IgD-negative memory B cell (primary cell): Measurements from ENCODE around the gene SLC30A10. TPM values are rescaled to one million over a fixed set of nuclear protein-coding genes. Genes with fewer than 3 reads are reported as not detected.
"Not testable (repeated sequence)": the region's sequence is repeated elsewhere in the genome, so short reads cannot be mapped to it uniquely, and the experiment has no call there.

Experiments
- H3K27ac Mint-ChIP-seq, 3 donors: one replicate each; pipeline ENCODE4 v1.8.0; 2020 to 2022; ENCODE audit warnings: mild to moderate bottlenecking in 3 of 3, mixed read lengths in 3 of 3, moderate library complexity in 1 of 3
- H3K27me3 Mint-ChIP-seq: one replicate; pipeline ENCODE4 v1.8.0; 2021; ENCODE audit warnings: mixed read lengths
- H3K36me3 Mint-ChIP-seq: one replicate; pipeline ENCODE4 v1.8.0; 2020; ENCODE audit warnings: mild to moderate bottlenecking, mixed read lengths
- H3K4me1 Mint-ChIP-seq, 3 donors: one replicate each; pipeline ENCODE4 v1.8.0; 2020 to 2022; ENCODE audit warnings: mixed read lengths in 3 of 3, mild to moderate bottlenecking in 1 of 3
- H3K4me3 Mint-ChIP-seq, 4 donors: one replicate each; pipeline ENCODE4 v1.8.0; 2020 to 2022; ENCODE audit warnings: mild to moderate bottlenecking in 4 of 4, mixed read lengths in 4 of 4, moderate library complexity in 3 of 4
- H3K9me3 Mint-ChIP-seq, 3 donors: one replicate each; pipeline ENCODE4 v1.8.0; 2020 to 2021; ENCODE audit warnings: mixed read lengths in 3 of 3, mild to moderate bottlenecking in 1 of 3
- polyA plus RNA-seq: library from polyadenylated mRNA; unstranded; fragments of 300-500 nt; fragmentation: Illumina TruSeq; gene quantifications from one replicate; pipeline ENCODE4 v1.2.3, GENCODE V29; 2021

Gene SLC30A10
- polyA plus RNA-seq, 1 donor from 2014 or later: not detected

DNA sequence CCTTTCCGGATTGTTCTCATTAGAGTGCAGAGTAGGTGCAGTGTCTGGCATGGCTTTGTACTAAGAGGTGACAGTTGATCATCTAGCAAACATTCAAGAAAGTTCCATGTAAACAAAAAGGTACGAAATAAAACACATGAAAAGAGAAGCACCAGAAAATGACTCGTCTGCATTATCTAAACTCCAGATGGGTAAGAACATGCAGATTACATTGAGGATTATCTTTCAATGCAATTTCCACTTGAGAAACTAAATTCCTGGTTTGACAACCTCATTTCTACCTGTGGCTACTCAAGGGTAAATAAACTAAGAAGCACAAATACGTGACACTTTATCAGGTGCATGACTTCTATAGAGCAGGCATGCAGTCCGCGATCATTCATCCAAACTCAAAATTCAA, 17.6 kb downstream of the SLC30A10 start:
- no peaks in the 10 kb centered on the region for H3K36me3 Mint-ChIP-seq
- no peak overlapping the region for H3K4me3 Mint-ChIP-seq
- H3K27me3 Mint-ChIP-seq: peaks cover 13% of the 10 kb centered on the region
- H3K4me1 Mint-ChIP-seq: peaks cover 0 to 3% (median 3%) of the 10 kb centered on the region in 3 donors
- no peak overlapping the region for H3K27ac Mint-ChIP-seq
- no peaks in the 10 kb centered on the region for H3K9me3 Mint-ChIP-seq

DNA sequence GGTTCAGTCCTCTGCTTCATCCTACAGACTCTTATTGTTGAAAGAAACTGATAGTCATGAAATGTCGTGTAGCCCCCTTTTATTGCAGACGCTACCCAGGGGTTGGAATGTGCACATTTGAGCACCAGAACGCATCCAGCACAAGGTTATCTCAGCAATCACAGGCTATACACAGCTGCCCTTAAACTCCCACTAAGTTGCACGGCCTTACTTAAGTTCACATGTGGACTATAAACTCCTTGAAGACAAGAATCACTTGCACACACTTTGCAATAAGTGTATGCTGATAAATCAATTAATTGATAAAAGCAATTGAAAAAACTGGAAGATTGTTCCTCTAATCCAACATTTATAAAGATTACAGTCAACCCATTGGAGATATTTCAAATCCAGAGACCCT, 18.9 kb downstream of the SLC30A10 start:
- H3K36me3 Mint-ChIP-seq: no peaks in the 10 kb centered on the region
- no peak overlapping the region for H3K4me3 Mint-ChIP-seq
- peaks cover 0 to 3% (median 3%) of the 10 kb centered on the region in 3 donors for H3K4me1 Mint-ChIP-seq
- no peaks in the 10 kb centered on the region for H3K9me3 Mint-ChIP-seq
- H3K27me3 Mint-ChIP-seq: peaks cover 13% of the 10 kb centered on the region
- no peak overlapping the region for H3K27ac Mint-ChIP-seq

GRCh38 chr1:219908170-219908569, 20.2 kb downstream of the SLC30A10 start:
- Mint-ChIP-seq H3K27ac (no peak overlapping the region), H3K4me1 (peaks cover 0 to 3% (median 3%) of the 10 kb centered on the region in 3 donors), H3K9me3 (no peaks in the 10 kb centered on the region), H3K4me3 (no peak overlapping the region), H3K36me3 (no peaks in the 10 kb centered on the region), H3K27me3 (peaks cover 13% of the 10 kb centered on the region)

DNA sequence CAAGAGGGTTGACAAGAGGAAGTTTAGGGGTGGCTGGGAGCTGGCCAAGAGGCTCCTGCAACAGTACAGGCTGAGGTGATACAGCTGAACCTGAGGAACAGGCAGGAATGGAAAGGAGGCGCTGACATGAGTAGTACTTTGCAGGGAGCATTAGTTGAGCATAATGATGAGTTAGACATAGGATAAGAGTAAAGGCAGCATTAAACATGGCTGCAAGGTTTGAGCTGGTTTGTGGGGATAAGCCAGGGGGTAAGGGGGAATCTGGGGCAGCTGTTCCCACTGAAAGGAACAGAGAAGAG, 20.6 kb downstream of the SLC30A10 start:
- Mint-ChIP-seq H3K27ac (no peak overlapping the region), H3K36me3 (no peaks in the 10 kb centered on the region), H3K27me3 (peaks cover 13% of the 10 kb centered on the region), H3K4me3 (no peak overlapping the region), H3K4me1 (peaks cover 0 to 3% (median 3%) of the 10 kb centered on the region in 3 donors), H3K9me3 (no peaks in the 10 kb centered on the region)

- H3K9me3 Mint-ChIP-seq: no peaks in the 10 kb centered on the region
- peaks cover 13% of the 10 kb centered on the region for H3K27me3 Mint-ChIP-seq
- no peaks in the 10 kb centered on the region for H3K36me3 Mint-ChIP-seq
- H3K27ac Mint-ChIP-seq: no peak overlapping the region
- peaks cover 0 to 3% (median 3%) of the 10 kb centered on the region in 3 donors for H3K4me1 Mint-ChIP-seq
- no peak overlapping the region for H3K4me3 Mint-ChIP-seq
Observed at GRCh38 chr1:219906924-219907771, 21.2 kb downstream of the SLC30A10 start.

DNA sequence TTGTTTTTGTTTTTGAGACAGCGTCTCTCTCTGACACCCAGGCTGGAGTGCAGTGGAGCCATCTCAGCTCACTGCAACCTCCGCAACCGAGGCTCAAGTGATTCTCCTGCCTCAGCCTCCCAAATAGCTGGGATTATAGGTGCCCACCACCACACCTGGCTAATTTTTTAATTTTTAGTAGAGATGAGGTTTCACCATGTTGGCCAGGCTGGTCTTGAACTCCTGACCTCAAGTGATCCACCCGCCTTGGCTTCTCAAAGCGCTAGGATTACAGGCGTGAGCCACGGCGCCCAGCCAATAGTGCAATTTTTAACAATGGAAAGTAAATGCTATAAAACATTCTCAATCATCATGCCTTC, 21.8 kb downstream of the SLC30A10 start:
- not testable (repeated sequence) for H3K9me3 Mint-ChIP-seq, H3K4me1 Mint-ChIP-seq
- peaks cover 13% of the 10 kb centered on the region for H3K27me3 Mint-ChIP-seq

GRCh38 chr1:219905524-219905923, 22.8 kb downstream of the SLC30A10 start:
- Mint-ChIP-seq H3K9me3 (no peaks in the 10 kb centered on the region), H3K27me3 (peaks cover 13% of the 10 kb centered on the region), H3K36me3 (no peaks in the 10 kb centered on the region), H3K27ac (no peak overlapping the region), H3K4me3 (no peak overlapping the region), H3K4me1 (peaks cover 0 to 3% (median 3%) of the 10 kb centered on the region in 3 donors)

More for the DNA sequence above, 21.8 kb downstream of the SLC30A10 start:
- not testable (repeated sequence) for H3K36me3 Mint-ChIP-seq, H3K27ac Mint-ChIP-seq, H3K4me3 Mint-ChIP-seq

DNA sequence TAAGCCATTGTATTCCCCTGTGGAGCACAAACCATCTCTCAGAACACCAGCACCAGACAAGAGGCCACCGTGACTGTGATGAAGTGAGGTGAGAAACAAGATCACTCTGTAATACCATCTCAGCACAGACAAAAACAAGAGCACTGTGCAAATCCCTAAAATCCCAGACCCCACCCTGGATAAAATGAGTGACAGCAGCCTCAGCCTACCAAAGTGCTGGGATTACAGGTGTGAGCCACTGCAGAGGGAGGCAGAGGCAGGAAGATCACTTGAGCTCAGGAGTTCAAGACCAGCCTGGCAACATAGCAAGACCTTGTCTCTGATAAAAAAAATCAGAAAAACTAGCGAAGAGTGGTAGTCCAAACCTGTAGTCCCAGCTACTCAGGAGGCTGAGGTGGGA, 23.4 kb downstream of the SLC30A10 start:
- H3K4me1 Mint-ChIP-seq: peaks cover 0 to 3% (median 3%) of the 10 kb centered on the region in 3 donors
- H3K9me3 Mint-ChIP-seq: no peaks in the 10 kb centered on the region
- H3K4me3 Mint-ChIP-seq: peak overlapping the region in 1 of 4 donors; percentile 29
- H3K27ac Mint-ChIP-seq: no peak overlapping the region
- H3K27me3 Mint-ChIP-seq: peaks cover 12% of the 10 kb centered on the region
- H3K36me3 Mint-ChIP-seq: no peaks in the 10 kb centered on the region

GRCh38 chr1:219903353-219903871, 24.9 kb downstream of the SLC30A10 start:
- H3K9me3 Mint-ChIP-seq: no peaks in the 10 kb centered on the region
- no peak overlapping the region for H3K27ac Mint-ChIP-seq
- H3K27me3 Mint-ChIP-seq: peaks cover 10% of the 10 kb centered on the region
- no peak overlapping the region for H3K4me3 Mint-ChIP-seq
- H3K4me1 Mint-ChIP-seq: peaks cover 0 to 3% (median 3%) of the 10 kb centered on the region in 3 donors
- no peaks in the 10 kb centered on the region for H3K36me3 Mint-ChIP-seq

DNA sequence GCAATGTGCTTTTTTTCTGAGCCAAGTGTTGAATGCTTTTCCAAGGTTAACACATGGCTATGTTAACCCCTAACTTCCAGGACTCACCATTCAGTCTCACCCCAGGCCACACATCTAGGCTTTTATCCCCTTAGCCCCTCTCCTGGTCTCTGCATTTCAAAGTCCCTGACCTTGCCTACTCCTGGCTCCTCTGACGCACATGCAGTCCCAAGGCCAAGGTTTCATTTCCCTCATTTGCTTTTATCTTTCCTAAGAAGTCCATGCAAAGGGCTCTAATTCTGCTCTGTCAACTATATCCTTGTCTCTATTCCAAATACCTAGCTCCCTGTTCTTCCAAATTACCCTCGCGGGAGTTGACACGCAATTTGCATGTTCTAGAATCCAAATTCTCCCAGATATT, 25.4 kb downstream of the SLC30A10 start:
- H3K4me1 Mint-ChIP-seq: peaks cover 0 to 3% (median 3%) of the 10 kb centered on the region in 3 donors
- H3K4me3 Mint-ChIP-seq: no peak overlapping the region
- no peaks in the 10 kb centered on the region for H3K36me3 Mint-ChIP-seq
- H3K27ac Mint-ChIP-seq: peak overlapping the region in 1 of 3 donors; percentile 29
- no peaks in the 10 kb centered on the region for H3K9me3 Mint-ChIP-seq
- peaks cover 10% of the 10 kb centered on the region for H3K27me3 Mint-ChIP-seq

- H3K27ac Mint-ChIP-seq: no peak overlapping the region
Observed at GRCh38 chr1:219900882-219901281, 27.5 kb downstream of the SLC30A10 start.

DNA sequence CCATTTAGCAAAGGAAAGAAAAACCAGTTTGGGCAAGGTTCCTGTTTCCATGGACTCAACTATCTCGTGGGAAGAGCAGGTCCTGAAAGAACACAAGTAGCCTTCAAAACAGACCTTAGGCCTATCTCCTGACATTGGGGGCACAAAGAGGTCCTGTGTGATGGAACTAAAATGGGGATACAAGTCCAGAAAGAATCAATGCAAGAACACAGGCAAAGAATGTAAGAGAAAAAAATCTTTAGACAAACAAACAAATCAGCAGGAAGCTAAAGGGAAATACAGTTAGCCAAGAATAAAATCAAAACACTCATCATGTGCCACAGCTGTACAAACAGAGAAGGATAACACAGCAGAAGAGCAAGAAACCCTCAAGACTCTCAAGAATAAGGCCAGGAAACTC, 28.2 kb downstream of the SLC30A10 start:
- Mint-ChIP-seq H3K27me3 (no peaks in the 10 kb centered on the region), H3K4me1 (no peaks in the 10 kb centered on the region), H3K36me3 (no peaks in the 10 kb centered on the region), H3K4me3 (no peak overlapping the region), H3K9me3 (peaks cover 0 to 4% (median 2%) of the 10 kb centered on the region in 3 donors), H3K27ac (no peak overlapping the region)

More at GRCh38 chr1:219900882-219901281, 27.5 kb downstream of the SLC30A10 start:
- H3K27me3 Mint-ChIP-seq: no peaks in the 10 kb centered on the region
- H3K9me3 Mint-ChIP-seq: no peaks in the 10 kb centered on the region
- H3K36me3 Mint-ChIP-seq: no peaks in the 10 kb centered on the region
- no peaks in the 10 kb centered on the region for H3K4me1 Mint-ChIP-seq
- H3K4me3 Mint-ChIP-seq: no peak overlapping the region

DNA sequence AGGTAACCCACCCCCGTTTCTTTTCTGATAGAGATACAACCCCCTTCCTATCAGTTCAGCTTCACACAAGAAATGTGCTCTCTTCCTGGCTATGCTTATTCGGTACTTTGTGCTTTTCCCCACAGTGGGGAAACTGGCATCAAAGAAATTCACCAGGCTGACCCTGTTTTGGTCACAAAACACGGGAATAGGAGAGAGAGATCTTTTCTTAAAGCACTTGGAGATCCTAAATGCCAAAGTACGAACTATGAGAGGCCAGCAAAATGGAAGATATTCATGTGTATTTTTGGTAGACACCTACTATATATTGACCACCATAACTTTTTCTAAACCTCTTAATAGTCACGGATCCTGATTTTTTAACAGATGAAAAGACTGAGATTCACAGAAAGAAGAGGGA, 30.0 kb downstream of the SLC30A10 start:
- H3K9me3 Mint-ChIP-seq: peaks cover 0 to 6% (median 4%) of the 10 kb centered on the region in 3 donors
- H3K4me1 Mint-ChIP-seq: no peaks in the 10 kb centered on the region
- no peaks in the 10 kb centered on the region for H3K27me3 Mint-ChIP-seq
- no peaks in the 10 kb centered on the region for H3K36me3 Mint-ChIP-seq
- H3K27ac Mint-ChIP-seq: no peak overlapping the region
- H3K4me3 Mint-ChIP-seq: no peak overlapping the region

DNA sequence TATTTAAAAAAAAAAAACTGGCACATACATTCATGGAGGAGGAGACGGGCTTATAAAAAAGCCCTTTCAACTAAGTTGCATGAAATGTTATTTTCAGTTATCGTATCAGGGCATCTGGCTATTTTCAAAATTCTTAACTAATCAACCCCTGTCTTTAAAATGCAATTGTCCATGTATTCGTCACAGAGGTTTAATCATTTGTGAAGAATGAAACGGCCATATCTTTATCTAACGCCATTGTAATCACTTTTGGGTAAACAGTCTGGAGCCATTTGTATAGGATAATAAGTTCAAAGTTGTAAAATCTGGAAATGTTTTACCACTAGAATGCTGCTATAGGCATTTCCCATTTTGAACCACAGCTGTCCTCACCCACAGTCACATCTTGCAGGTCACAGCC, 30.4 kb downstream of the SLC30A10 start:
- no peaks in the 10 kb centered on the region for H3K27me3 Mint-ChIP-seq
- no peaks in the 10 kb centered on the region for H3K36me3 Mint-ChIP-seq
- H3K4me3 Mint-ChIP-seq: no peak overlapping the region
- peaks cover 0 to 8% (median 4%) of the 10 kb centered on the region in 3 donors for H3K9me3 Mint-ChIP-seq
- no peaks in the 10 kb centered on the region for H3K4me1 Mint-ChIP-seq
- no peak overlapping the region for H3K27ac Mint-ChIP-seq

- H3K27ac Mint-ChIP-seq: not testable (repeated sequence)
Observed at GRCh38 chr1:219892271-219892670, 36.1 kb downstream of the SLC30A10 start.

DNA sequence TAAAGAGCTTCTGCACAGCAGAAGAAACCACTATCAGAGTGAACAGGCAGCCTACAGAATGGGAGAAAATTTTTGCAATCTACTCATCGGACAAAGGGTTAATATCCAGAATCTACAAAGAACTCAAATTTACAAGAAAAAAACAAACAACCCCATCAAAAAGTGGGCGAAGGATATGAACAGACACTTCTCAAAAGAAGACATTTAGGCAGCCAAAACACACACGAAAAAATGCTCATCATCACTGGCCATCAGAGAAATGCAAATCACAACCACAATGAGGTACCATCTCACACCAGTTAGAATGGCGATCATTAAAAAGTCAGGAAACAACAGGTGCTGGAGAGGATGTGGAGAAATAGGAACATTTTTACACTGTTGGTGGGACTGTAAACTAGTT, 36.5 kb downstream of the SLC30A10 start:
- not testable (repeated sequence) for H3K4me3 Mint-ChIP-seq, H3K4me1 Mint-ChIP-seq, H3K27me3 Mint-ChIP-seq, H3K27ac Mint-ChIP-seq, H3K36me3 Mint-ChIP-seq
- H3K9me3 Mint-ChIP-seq: peaks cover 1 to 12% (median 4%) of the 10 kb centered on the region in 3 donors

More at GRCh38 chr1:219892271-219892670, 36.1 kb downstream of the SLC30A10 start:
- not testable (repeated sequence) for H3K4me3 Mint-ChIP-seq, H3K36me3 Mint-ChIP-seq, H3K4me1 Mint-ChIP-seq, H3K27me3 Mint-ChIP-seq
- peaks cover 1 to 12% (median 4%) of the 10 kb centered on the region in 3 donors for H3K9me3 Mint-ChIP-seq
